Lung (tissue), 12 donors: ENCODE data around the gene KCNJ15. TPM values are rescaled to one million over a fixed set of nuclear protein-coding genes. Genes with fewer than 3 reads are reported as not detected.

Source experiments
- ATAC-seq: fragments of 200-7000 bp; cut with Tn5 transposase; one replicate; pipeline ENCODE4 v1.9.1; 2020; ENCODE audit warnings: moderate number of reproducible peaks; ENCODE audit not compliant: insufficient read depth, low FRiP score
- DNase-seq, 3 donors: peaks; one replicate each; pipeline ENCODE4 v3.0.0-alpha.2; 2013 to 2017
- H3K27ac ChIP-seq, 2 donors: one replicate each; pipeline ENCODE4 v1.5.1; 2013; ENCODE audit warnings: mild to moderate bottlenecking in 2 of 2, moderate library complexity in 2 of 2, control low read depth in 1 of 2, inconsistent platforms in 1 of 2, low read depth in 1 of 2, low read length in 1 of 2
- H3K27me3 ChIP-seq, 3 donors: one replicate each; pipeline ENCODE4 v1.5.1; 2013; ENCODE audit warnings: low read length in 2 of 3; ENCODE audit not compliant: control insufficient read depth in 3 of 3, insufficient read depth in 3 of 3
- H3K36me3 ChIP-seq, 4 donors: one replicate each; pipeline ENCODE4 v1.5.1; 2013; ENCODE audit warnings: low read length in 4 of 4, mild to moderate bottlenecking in 1 of 4, moderate library complexity in 1 of 4; ENCODE audit not compliant: control insufficient read depth in 4 of 4, insufficient read depth in 4 of 4
- H3K4me1 ChIP-seq, 5 donors: one replicate each; pipeline ENCODE4 v1.5.1; 2013; ENCODE audit warnings: low read length in 5 of 5, mild to moderate bottlenecking in 2 of 5, moderate library complexity in 1 of 5; ENCODE audit not compliant: control insufficient read depth in 5 of 5, insufficient read depth in 5 of 5
- H3K4me3 ChIP-seq: one replicate; pipeline ENCODE4 v1.5.1; 2013; ENCODE audit warnings: mild to moderate bottlenecking, control low read depth, moderate library complexity
- H3K9ac ChIP-seq, 2 donors: one replicate each; pipeline ENCODE4 v1.5.1; 2013; ENCODE audit warnings: low read length in 2 of 2, control low read depth in 1 of 2; ENCODE audit not compliant: insufficient read depth in 1 of 2
- H3K9me3 ChIP-seq, 4 donors: one replicate each; pipeline ENCODE4 v1.5.1; 2013; ENCODE audit warnings: low read length in 3 of 4, mild to moderate bottlenecking in 1 of 4, moderate library complexity in 1 of 4; ENCODE audit not compliant: control insufficient read depth in 4 of 4, insufficient read depth in 3 of 4
- CTCF ChIP-seq: IDR thresholded peaks from 2 replicates; pipeline ENCODE4 v1.5.1; 2012; ENCODE audit warnings: mild to moderate bottlenecking; ENCODE audit errors: control extremely low read depth, extremely low read depth
- WGBS, 2 donors: extraction: QIAGEN DNeasy Blood & Tissue Kit; methylation state at CpG; one replicate each; pipeline ENCODE4 v1.1.7; 2013; 5-methylcytosine and 5-hydroxymethylcytosine counted together
- polyA plus RNA-seq, 2 donors: library from polyadenylated mRNA; stranded (reverse); fragments of 200-250 nt; gene quantifications; one replicate each; pipeline ENCODE4 v1.2.1, GENCODE V29; 2013
- total RNA-seq, 2 donors: library from RNA; depleted of rRNA in 1 of 2; stranded (reverse); fragments of >200 nt in 1 of 2; gene quantifications; one replicate each; pipeline ENCODE4 v1.2.1, GENCODE V29; 2014 to 2021
- donor health status: control.
- donor health status: control.
- donor health status: Bipolar disorder and iron deficiency.
- donor health status: healthy.
- donor health status: DM: yes; HTN: yes; CAD: no.

The KCNJ15 gene
- total and polyA plus RNA-seq, 4 donors: 28.2 to 79.1 (median 61.5) TPM

DNA sequence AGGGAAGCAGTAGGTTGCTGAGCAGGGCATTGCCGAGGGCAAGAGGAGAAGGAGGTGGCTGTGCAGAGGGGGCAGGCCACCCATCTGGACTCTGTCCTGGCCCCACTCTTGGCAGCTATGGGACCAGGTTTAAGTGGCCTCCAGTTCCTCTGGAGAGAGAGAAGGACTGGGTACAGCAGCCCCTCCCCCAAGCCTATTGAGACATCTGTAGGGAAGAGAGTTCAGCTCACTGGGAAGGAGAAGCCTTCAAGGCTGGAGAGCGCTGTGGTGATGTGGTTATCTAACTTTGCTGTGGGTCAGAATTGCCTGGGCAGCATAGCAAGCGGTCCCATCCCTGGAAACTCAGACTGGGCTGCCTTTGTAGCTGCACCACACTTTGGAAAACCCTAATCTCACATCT lies 93.9 kb downstream of the KCNJ15 start:
- Histone ChIP-seq H3K9me3 (no peaks in the 10 kb centered on the region), H3K36me3 (no peaks in the 10 kb centered on the region), H3K9ac (no peak overlapping the region), H3K4me3 (no peak overlapping the region), H3K27me3 (no peaks in the 10 kb centered on the region), H3K4me1 (peaks cover 0 to 24% (median 11%) of the 10 kb centered on the region in 5 donors), H3K27ac (peak overlapping the region in 1 of 2 donors; percentile 35)
- DNase-seq (no peak), ATAC-seq (no peak)
- TF ChIP-seq CTCF: no peak
- 67% methylated on average over 3 of the region's 3 CpGs for WGBS, 2 donors

GRCh38 chr21:38351176-38351959 lies 94.6 kb downstream of the KCNJ15 start:
- H3K9ac ChIP-seq: no peak overlapping the region
- WGBS, 2 donors: 84 to 94% methylated on average over 16 of the region's 16 CpGs
- TF ChIP-seq CTCF: no peak

GRCh38 chr21:38351961-38352521 lies 95.2 kb downstream of the KCNJ15 start:
- no peak for TF ChIP-seq CTCF
- H3K4me1 ChIP-seq: peaks cover 0 to 26% (median 11%) of the 10 kb centered on the region in 5 donors
- H3K4me3 ChIP-seq: no peak overlapping the region
- no peaks in the 10 kb centered on the region for H3K27me3 ChIP-seq
- ATAC-seq (peak; percentile 56), DNase-seq (peak in 1 of 3 donors; percentile 24)
- WGBS, 2 donors: 28 to 30% methylated on average over 10 of the region's 10 CpGs
- H3K9me3 ChIP-seq: no peaks in the 10 kb centered on the region
- peak overlapping the region in 1 of 2 donors; percentile 40 for H3K27ac ChIP-seq
- no peaks in the 10 kb centered on the region for H3K36me3 ChIP-seq
- no peak overlapping the region for H3K9ac ChIP-seq

More at GRCh38 chr21:38351176-38351959, 94.6 kb downstream of the KCNJ15 start:
- no peaks in the 10 kb centered on the region for H3K27me3 ChIP-seq
- no peak for ATAC-seq
- H3K9me3 ChIP-seq: no peaks in the 10 kb centered on the region
- peak overlapping the region in 1 of 2 donors; percentile 23 for H3K27ac ChIP-seq
- peaks cover 0 to 26% (median 11%) of the 10 kb centered on the region in 5 donors for H3K4me1 ChIP-seq
- DNase-seq: no peak
- H3K36me3 ChIP-seq: no peaks in the 10 kb centered on the region
- no peak overlapping the region for H3K4me3 ChIP-seq
